ENCODE results near the gene RNLS.

GRCh38 chr10:88243836-88244730 lies 339.0 kb downstream of the RNLS start:
- TF ChIP-seq POLR2AphosphoS5 (IDR thresholded peaks at IDR 0.05; ENCODE audit: low read depth, low read length), result no peak
- TF ChIP-seq REST (IDR thresholded peaks at IDR 0.05; ENCODE audit: insufficient read depth in 1 of 2, low read depth in 2 of 2, low read length in 2 of 2), result 0 out of 4 replicates have a peak, but pooled peaks of 1 of the 2 experiments have one; percentile 18
- 0 out of 2 replicates have a peak, but pooled peaks have one; percentile 12 for TF ChIP-seq TAF1 (IDR thresholded peaks at IDR 0.05; ENCODE audit: borderline replicate concordance, insufficient read depth, low read length)
- TF ChIP-seq SIN3A (IDR thresholded peaks at IDR 0.05; ENCODE audit: borderline replicate concordance, insufficient read depth, low read length), result no peak

All from PFSK-1 (cell line).